HTERT RPE-1 (cell line): ENCODE data around the gene YPEL2.

Experiments used
- in situ Hi-C: fragments of 300-500 bp; cut with MboI; formaldehyde crosslinking; loops from 4 replicates; pipeline ENCODE4 v1.14.3; 2020; ENCODE audit warnings: low sequenced_read_pairs

Gene YPEL2

DNA sequence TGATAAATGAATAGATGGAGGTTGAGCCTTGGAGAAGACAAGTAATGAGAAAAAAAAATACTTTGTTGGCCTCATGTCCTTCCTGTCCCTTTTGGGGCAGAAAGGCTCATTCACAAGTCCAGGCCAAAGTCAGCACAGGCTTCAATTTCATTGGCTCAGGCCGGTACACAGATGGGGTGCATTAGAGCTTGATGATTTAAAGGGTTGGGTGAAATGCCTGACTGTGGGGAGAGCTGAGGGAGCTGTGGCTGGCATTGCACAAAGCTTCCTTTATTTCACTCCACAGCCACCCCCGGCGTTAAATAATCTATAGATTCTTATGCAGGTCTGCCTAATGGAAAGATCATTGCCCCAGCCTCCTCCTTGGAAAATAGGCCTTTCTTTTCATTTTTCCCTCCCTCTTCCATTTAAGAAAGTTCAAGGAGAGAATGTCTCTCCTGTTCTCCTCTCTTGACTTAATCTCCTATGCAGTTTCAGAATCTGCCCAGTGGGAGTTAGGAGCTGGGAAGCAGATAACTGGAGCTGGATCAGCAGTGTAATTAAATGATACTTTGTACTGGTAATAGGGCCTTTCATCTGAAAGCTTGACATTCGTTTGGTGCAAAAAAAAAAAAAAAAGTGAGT lies 24.4 kb downstream of the YPEL2 start:
- in situ Hi-C loops: no loop called here

DNA sequence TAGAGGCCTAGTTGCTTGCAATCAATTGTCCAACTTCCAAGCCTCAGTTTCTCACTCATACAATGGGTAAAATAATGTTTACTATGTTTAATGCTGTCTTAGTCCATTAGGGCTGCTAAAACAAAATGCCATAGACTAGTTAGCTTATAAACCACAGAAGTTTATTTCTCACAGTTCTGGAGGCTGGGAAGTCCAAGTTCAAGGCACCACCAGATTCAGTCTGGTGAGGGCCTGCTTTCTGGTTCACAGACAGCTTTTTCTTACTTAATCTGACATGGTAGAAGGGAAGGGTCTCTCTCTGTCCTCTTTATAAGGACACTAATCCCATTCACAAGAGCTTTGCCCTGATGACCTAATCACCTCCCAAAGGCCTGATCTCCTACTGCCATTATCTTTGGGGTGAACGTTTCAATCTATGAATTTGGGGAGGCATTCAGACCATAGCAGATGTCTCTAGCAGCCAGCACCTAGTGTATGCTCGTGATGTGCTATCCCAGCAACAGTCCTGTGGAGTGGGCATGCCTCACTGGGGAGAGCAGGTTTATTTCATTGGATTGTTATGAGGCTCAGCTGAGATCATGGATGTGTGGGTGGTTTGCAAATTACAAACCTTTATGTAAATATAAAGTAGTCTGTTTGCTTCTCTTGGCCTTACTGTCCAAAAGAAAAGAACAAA lies 25.2 kb downstream of the YPEL2 start:
- in situ Hi-C loops: no loop called here

- in situ Hi-C loops: no loop called here
Observed at GRCh38 chr17:59357219-59357697, 25.8 kb downstream of the YPEL2 start.

- in situ Hi-C loops: no loop called here
Observed at GRCh38 chr17:59357929-59358328, 26.5 kb downstream of the YPEL2 start.

DNA sequence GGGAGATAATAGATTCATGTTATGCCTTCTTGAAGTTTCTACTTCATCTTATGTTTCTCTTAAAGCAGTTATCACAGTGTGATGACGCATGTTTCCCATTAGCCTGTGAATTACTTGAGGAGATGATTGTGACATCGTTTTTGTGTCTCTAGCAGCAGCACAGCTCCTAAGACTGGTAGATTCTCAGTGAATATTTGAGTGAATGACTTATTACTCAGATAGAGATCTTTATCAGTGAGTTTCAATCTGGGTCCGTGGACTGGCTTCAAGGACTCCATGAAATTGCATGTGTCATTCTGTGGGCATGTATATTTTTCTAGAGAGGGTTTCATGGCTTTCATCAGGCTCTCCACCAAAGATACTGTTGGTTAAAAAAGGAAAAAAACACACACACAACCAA lies 29.9 kb downstream of the YPEL2 start:
- in situ Hi-C loops: no loop called here

DNA sequence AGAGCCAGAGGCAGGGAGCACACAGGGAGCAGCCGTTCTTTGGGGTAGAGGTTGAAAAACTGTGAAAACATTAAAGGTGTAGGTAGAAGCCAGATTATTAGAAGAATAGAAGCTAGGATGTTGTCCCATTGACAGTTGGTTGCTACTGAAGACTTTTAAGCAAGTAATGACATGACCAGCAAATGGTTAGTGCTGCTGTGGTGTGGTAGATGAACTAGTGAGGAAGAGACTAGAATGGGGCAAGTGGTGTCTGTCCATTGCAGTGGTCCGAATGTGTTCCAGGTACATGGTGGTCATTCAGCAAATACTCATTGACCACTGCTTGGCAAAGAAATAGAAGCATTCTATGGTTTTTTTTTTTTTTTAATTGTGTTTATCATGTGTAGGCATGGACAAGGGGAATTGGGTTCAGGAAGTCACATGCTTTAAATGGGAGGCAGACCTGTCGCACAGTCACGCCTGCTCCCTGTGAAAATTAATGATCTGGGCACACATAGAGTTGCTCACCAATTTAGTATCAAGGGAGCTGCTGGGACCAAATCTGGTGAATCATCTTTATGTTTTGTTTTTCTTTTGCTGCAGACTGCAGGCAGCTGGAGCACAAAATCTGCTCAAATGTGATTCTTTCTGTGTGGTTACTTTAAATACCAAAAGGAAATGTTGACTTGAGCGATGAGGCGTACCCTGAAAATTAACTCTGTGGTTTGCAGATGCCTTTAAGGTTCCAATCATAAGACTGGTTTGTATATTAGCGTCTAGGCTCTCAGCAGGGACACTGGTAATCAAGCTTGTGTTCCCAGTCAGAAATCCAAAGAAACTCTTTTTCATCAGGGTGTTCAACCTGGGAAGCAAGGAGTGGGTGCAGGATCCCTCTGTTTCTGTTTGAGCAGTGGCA lies 30.7 kb downstream of the YPEL2 start:
- in situ Hi-C loops: no loop called here

DNA sequence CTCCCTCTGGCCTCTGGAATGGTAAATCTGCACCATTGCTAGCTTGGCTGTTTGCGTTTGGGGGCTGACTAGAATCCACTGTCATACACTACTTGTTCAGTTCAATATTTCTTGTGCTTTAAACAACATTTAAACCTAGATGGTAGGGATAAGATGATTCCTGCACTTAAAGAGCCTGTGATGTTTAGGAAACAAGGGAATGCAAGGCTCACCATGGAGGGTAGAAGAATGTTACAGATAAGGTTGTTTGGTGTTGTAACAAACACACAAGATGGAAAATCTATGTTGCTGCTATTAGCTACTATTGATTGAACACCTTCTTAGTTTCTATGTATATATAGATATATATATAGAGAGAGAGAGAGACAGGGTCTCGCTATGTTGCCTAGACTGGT lies 31.4 kb downstream of the YPEL2 start:
- in situ Hi-C loops: no loop called here

GRCh38 chr17:59365383-59365981 lies 34.0 kb downstream of the YPEL2 start:
- in situ Hi-C loops: no loop called here

DNA sequence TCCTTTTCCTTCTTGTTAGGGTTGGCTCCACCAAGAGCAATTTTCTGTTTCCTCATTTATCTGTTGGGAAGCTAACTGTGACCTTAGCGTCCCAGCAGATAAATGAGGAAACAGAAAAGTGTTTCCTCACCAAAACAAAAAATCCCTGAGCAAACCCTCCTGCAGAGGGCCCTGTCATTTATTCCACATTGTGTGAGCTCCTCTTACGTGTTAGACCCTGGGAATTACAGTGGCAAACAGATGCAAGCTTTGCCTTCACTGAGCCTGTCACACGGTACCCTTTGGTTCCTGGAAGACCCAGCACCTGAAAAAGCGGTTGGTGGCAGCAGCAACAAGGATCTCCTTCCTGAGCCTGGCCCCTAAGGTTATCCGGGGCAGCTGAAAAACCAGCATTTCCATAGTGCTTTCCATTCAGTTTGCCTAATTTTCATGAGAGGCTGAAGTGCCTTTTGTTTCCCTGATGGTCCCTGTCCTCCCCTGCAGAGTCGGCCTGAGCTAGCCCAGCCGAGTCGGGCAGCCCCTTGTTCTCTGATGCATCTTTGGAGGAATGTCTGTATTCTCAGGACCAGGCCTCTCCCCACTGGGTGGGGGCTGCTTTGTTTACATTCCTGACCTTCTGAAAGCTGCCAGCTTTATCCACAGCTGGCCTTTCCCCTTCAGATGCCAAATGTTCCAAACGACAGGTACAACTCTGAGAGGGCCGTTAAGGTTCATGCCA lies 34.7 kb downstream of the YPEL2 start:
- in situ Hi-C loops: no loop called here

DNA sequence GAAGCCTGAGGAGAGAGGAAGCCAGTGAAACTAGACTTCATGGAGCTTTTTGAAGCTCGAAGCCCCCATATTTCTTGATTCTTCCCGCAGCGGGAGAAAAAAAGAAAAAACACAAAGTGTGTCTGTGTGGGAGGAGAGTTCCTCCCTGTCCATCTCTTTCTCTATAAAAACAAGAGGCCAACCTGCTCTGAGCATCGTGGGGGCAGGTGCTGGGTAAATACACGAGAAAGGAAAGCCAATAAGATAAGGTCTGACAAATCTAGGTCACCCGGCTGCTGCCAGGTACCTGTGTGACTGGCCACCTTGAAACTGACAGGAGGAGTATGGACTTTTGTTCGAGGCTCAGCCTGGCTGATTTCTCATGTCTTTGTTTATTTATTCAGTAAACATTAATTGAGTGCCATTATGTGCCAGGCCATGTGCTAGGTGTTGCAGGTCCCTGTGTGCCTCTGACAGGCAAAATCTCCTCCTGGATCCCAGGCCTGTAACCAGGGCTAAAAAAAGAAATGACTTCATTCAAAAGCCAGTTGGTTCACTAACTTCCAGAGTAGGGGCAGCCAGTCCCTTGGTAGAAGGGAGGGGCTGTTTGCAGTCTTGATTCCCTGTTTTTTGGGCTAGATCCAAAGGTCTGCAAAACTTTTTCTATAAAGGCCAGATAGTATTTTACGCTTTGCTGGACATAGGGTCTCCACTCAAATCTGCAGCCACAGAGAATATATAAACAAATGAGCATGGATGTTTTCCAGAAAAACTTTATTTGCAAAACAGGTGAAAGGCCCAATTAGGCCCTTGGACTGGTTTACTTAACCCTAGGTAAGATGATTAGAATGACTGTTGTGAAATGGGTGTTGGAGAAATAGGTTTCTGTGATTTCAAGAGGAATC lies 35.6 kb downstream of the YPEL2 start:
- in situ Hi-C loops: no loop called here

DNA sequence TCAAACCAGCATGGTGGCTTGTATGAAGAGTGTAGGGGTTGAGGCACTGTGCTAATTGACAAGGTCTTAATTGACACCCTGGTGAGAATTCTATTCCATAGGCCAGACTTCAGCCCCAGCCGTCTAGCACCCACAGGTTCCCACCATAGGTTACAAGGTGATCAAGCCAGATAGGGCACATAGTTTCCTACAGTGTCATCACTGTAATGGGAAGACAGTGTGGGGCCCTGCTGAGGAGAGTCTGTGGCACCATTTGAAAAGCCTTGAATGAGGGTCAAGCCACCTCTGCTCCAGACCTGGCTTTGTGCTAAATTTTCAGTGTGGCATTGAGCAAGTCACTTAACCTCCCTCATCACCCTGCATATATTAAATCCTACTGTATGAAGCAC lies 36.2 kb downstream of the YPEL2 start:
- in situ Hi-C loops: no loop called here

GRCh38 chr17:59368218-59368857 lies 36.9 kb downstream of the YPEL2 start:
- in situ Hi-C loops: no loop called here

DNA sequence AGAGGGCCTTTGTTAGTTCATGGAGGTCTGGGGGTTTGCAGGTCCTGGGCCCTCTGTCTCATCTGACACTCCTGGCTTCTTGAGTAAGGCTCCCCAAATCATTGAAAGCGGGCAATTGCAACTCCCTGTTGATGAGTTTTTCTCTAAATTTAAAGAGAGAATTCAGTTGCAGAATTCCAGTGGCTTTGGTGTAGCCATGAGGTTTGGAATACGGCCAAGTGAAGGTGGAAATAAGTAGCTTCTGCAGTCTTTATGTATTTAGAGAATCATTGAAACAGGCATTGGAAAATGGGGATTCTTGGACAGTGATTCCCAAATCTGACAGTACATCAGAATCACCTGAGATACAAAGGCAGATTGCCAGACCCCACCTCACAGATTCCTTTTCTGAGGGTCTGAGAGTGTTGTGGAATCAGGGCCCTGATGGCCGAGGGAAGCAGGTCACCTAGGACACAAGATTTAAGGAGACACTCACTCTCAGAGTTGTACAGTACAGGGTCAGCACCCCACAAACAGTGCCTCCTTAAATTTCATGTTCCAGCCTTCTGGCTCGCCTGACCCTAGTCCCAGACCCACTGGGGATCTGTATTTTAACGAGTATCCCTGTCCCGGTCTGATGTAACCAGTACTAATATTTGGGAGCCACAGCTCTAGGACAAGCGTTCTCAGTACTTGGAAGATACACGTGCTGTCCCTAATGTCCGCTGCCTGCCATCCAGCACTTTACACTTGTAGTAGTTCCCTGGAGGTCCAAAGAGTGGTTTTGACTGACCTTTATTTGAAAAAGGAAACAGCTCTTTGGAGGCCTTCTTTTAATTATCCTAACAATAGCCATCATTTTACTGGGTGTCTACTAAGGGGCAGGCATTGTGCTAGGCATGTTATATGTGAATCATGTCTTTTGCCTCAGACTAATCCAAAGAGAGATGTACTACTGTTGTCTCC lies 37.8 kb downstream of the YPEL2 start:
- in situ Hi-C loops: no loop called here

GRCh38 chr17:59370593-59371299 lies 39.3 kb downstream of the YPEL2 start:
- in situ Hi-C loops: no loop called here

- in situ Hi-C loops: no loop called here
Observed at GRCh38 chr17:59371416-59372100, 40.1 kb downstream of the YPEL2 start.

GRCh38 chr17:59372138-59372751 lies 40.8 kb downstream of the YPEL2 start:
- in situ Hi-C loops: no loop called here
